ENCODE data around the gene MYMX.

- TF ChIP-seq POLR2AphosphoS5 (IDR thresholded peaks at IDR 0.05) (no peak), CTCF (IDR thresholded peaks at IDR 0.05) (no peak)
Observed at GRCh38 chr6:44198684-44199083, 18.0 kb upstream of the MYMX start.
